ENCODE measurements around the gene SPG7.
A peak's percentile ranks its signal among the peaks of the same experiment; 100 is the strongest.

GRCh38 chr16:89574681-89575246, 66.6 kb downstream of the SPG7 start:
- TF ChIP-seq CTCF (IDR thresholded peaks at IDR 0.05; ENCODE audit: low read depth, low read length, missing input control), result peak; percentile 36
- no peak for TF ChIP-seq GABPA (IDR thresholded peaks at IDR 0.05 in 1 of 2, conservative IDR thresholded peaks at IDR 0.05 in 1 of 2)
- no peak for TF ChIP-seq JUND (IDR thresholded peaks at IDR 0.05)
- TF ChIP-seq MAX (IDR thresholded peaks at IDR 0.05), result no peak
- TF ChIP-seq, protein P1, sequence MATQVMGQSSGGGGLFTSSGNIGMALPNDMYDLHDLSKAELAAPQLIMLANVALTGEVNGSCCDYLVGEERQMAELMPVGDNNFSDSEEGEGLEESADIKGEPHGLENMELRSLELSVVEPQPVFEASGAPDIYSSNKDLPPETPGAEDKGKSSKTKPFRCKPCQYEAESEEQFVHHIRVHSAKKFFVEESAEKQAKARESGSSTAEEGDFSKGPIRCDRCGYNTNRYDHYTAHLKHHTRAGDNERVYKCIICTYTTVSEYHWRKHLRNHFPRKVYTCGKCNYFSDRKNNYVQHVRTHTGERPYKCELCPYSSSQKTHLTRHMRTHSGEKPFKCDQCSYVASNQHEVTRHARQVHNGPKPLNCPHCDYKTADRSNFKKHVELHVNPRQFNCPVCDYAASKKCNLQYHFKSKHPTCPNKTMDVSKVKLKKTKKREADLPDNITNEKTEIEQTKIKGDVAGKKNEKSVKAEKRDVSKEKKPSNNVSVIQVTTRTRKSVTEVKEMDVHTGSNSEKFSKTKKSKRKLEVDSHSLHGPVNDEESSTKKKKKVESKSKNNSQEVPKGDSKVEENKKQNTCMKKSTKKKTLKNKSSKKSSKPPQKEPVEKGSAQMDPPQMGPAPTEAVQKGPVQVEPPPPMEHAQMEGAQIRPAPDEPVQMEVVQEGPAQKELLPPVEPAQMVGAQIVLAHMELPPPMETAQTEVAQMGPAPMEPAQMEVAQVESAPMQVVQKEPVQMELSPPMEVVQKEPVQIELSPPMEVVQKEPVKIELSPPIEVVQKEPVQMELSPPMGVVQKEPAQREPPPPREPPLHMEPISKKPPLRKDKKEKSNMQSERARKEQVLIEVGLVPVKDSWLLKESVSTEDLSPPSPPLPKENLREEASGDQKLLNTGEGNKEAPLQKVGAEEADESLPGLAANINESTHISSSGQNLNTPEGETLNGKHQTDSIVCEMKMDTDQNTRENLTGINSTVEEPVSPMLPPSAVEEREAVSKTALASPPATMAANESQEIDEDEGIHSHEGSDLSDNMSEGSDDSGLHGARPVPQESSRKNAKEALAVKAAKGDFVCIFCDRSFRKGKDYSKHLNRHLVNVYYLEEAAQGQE (IDR thresholded peaks at IDR 0.05), result no peak
- TF ChIP-seq SP1 (IDR thresholded peaks at IDR 0.05), result no peak
- TF ChIP-seq RAD21 (IDR thresholded peaks at IDR 0.05), result peak in 1 of 2 donors; percentile 59
- TF ChIP-seq NR2F2 (IDR thresholded peaks at IDR 0.05), result no peak
- TF ChIP-seq FOXA2 (IDR thresholded peaks at IDR 0.05), result no peak
- TF ChIP-seq ATF3 (IDR thresholded peaks at IDR 0.05), result no peak
- no peak for TF ChIP-seq RXRA (IDR thresholded peaks at IDR 0.05)
- TF ChIP-seq ZBTB33 (IDR thresholded peaks at IDR 0.05), result no peak
- no peak for TF ChIP-seq TAF1 (conservative IDR thresholded peaks at IDR 0.05)
